Measurements from ENCODE around the gene PRKD1. TPM values are rescaled to one million over a fixed set of nuclear protein-coding genes. Genes with fewer than 3 reads are reported as not detected.
A peak's percentile ranks its signal among the peaks of the same experiment; 100 is the strongest.

PRKD1 gene
- total RNA-seq (3.3 and 4.3 TPM in 2 replicates), polyA plus RNA-seq (0.03 and 0.61 TPM in 2 replicates), polyA minus RNA-seq (0.43 TPM in 1 of 2 replicates, not detected in the other)
- total RNA-seq (2013), result 0.47 TPM

GRCh38 chr14:29927376-29928116 lies at the start of gene PRKD1:
Gene PRKD1 (minus strand): TSS chr14:29927847.
- peaks cover 0 to 7% (median 1%) of the 10 kb centered on the region in 3 donors for H3K9me3 ChIP-seq (ENCODE audit: control extremely low read depth in 1 of 3, control insufficient read depth in 2 of 3, insufficient read depth in 1 of 3, low read length in 2 of 3)
- H3K27me3 Mint-ChIP-seq, result peaks cover 31% of the 10 kb centered on the region
- no peaks in the 10 kb centered on the region for H3K36me3 ChIP-seq (replicated peaks in 1 of 2; ENCODE audit: control extremely low read depth in 1 of 2, control insufficient read depth in 1 of 2, extremely low read depth in 1 of 2, insufficient read depth in 2 of 2, low read length in 1 of 2)
- H3K9ac ChIP-seq (ENCODE audit: low read length), result peak within 1 kb of the TSS; percentile 14
- intact Hi-C loops (cut with micrococcal nuclease), result loop anchor here (1.0 to 10.0 kb wide), 4 partner anchors 69 to 380 kb away; no protein-coding TSS in a partner anchor
- H3K4me3 Mint-ChIP-seq, result peak within 1 kb of the TSS; percentile 91
- 7% methylated on average over 84 of the region's 91 CpGs for WGBS (ENCODE audit: insufficient coverage)
- no peak for TF ChIP-seq EZH2 (IDR thresholded peaks at IDR 0.05; ENCODE audit: borderline replicate concordance, insufficient read depth, low read depth, low read length, poor library complexity, severe bottlenecking)
- TF ChIP-seq, protein P1, sequence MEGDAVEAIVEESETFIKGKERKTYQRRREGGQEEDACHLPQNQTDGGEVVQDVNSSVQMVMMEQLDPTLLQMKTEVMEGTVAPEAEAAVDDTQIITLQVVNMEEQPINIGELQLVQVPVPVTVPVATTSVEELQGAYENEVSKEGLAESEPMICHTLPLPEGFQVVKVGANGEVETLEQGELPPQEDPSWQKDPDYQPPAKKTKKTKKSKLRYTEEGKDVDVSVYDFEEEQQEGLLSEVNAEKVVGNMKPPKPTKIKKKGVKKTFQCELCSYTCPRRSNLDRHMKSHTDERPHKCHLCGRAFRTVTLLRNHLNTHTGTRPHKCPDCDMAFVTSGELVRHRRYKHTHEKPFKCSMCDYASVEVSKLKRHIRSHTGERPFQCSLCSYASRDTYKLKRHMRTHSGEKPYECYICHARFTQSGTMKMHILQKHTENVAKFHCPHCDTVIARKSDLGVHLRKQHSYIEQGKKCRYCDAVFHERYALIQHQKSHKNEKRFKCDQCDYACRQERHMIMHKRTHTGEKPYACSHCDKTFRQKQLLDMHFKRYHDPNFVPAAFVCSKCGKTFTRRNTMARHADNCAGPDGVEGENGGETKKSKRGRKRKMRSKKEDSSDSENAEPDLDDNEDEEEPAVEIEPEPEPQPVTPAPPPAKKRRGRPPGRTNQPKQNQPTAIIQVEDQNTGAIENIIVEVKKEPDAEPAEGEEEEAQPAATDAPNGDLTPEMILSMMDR (IDR thresholded peaks at IDR 0.05), result peak; percentile 23
- H3K9me3 Mint-ChIP-seq (ENCODE audit: insufficient read depth), result no peaks in the 10 kb centered on the region
- H3K79me2 ChIP-seq (ENCODE audit: control insufficient read depth, insufficient read depth, low read length), result no peaks in the 10 kb centered on the region
- peak within 1 kb of the TSS; percentile 36 for H2AFZ ChIP-seq (ENCODE audit: insufficient read depth, low read depth, low read length, poor library complexity, severe bottlenecking)
- peaks cover 6 to 9% of the 10 kb centered on the region in 2 donors for H3K4me1 ChIP-seq (ENCODE audit: control insufficient read depth in 2 of 2, insufficient read depth in 2 of 2, low read length in 2 of 2)
- H3K4me3 ChIP-seq (ENCODE audit: control extremely low read depth in 1 of 5, extremely low read depth in 1 of 5, insufficient read depth in 1 of 5, low read depth in 2 of 5, low read length in 4 of 5), result peak within 1 kb of the TSS in 3 of 5 experiments; percentile 34 to 48 (median 43)
- ChIA-PET POLR2A (no interaction called here), CTCF (interaction anchor here (1.2 kb wide), 1 partner anchor 9 kb away, joined by 4 read pairs; no protein-coding TSS in a partner anchor)
- H4K20me1 ChIP-seq (ENCODE audit: control insufficient read depth, insufficient read depth, low read length, poor library complexity, severe bottlenecking), result no peaks in the 10 kb centered on the region
- H3K4me1 Mint-ChIP-seq, result peaks cover 10% of the 10 kb centered on the region
- H3K27ac Mint-ChIP-seq, result peak within 1 kb of the TSS; percentile 80
- no peak within 1 kb of the TSS for H3K27ac ChIP-seq (ENCODE audit: low read length in 2 of 2)
- peak; percentile 81 for ATAC-seq (ENCODE audit: low read depth)
- peak; percentile 30 for DNase-seq
- H3K27me3 ChIP-seq (replicated peaks in 1 of 4; ENCODE audit: control extremely low read depth in 1 of 4, control insufficient read depth in 3 of 4, insufficient read depth in 4 of 4, low read length in 3 of 4), result peaks cover 0 to 25% (median 9%) of the 10 kb centered on the region in 4 experiments
- H3K4me2 ChIP-seq (replicated peaks; ENCODE audit: low read depth, low read length, poor library complexity, severe bottlenecking), result peak within 1 kb of the TSS; percentile 69

DNA sequence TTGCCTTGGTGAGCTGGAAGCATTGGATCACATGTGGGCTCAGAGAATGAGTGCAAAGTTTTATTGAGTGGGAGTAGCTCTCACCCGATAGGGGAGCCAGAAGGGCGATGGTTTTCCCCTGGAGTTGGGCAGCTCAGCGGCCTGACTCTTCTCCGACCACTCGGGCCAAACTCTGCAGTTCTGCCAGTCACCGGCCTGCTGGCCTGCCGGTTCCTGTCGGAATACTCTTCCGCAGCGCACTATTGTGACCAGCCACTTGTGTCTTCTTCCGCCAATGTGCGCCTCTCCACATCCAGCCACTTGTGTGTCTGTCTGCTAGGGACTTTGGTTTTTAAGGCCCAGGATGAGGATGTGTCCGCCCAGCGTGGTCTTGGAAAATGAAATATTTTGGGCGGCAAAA lies 43.5 kb upstream of the PRKD1 start:
- Histone ChIP-seq H3K4me3 (ENCODE audit: control extremely low read depth in 1 of 5, extremely low read depth in 1 of 5, insufficient read depth in 1 of 5, low read depth in 2 of 5, low read length in 4 of 5) (no peak overlapping the region), H3K4me1 (ENCODE audit: control insufficient read depth in 2 of 2, insufficient read depth in 2 of 2, low read length in 2 of 2) (no peaks in the 10 kb centered on the region), H3K27ac (ENCODE audit: low read length in 2 of 2) (no peak overlapping the region), H3K9me3 (ENCODE audit: control extremely low read depth in 1 of 3, control insufficient read depth in 2 of 3, insufficient read depth in 1 of 3, low read length in 2 of 3) (peaks cover 0 to 20% (median 0%) of the 10 kb centered on the region in 3 donors), H3K79me2 (ENCODE audit: control insufficient read depth, insufficient read depth, low read length) (no peaks in the 10 kb centered on the region), H2AFZ (ENCODE audit: insufficient read depth, low read depth, low read length, poor library complexity, severe bottlenecking) (no peak overlapping the region), H3K4me2 (replicated peaks; ENCODE audit: low read depth, low read length, poor library complexity, severe bottlenecking) (no peak overlapping the region), H4K20me1 (ENCODE audit: control insufficient read depth, insufficient read depth, low read length, poor library complexity, severe bottlenecking) (no peaks in the 10 kb centered on the region), H3K27me3 (replicated peaks in 1 of 4; ENCODE audit: control extremely low read depth in 1 of 4, control insufficient read depth in 3 of 4, insufficient read depth in 4 of 4, low read length in 3 of 4) (no peaks in the 10 kb centered on the region), H3K36me3 (replicated peaks in 1 of 2; ENCODE audit: control extremely low read depth in 1 of 2, control insufficient read depth in 1 of 2, extremely low read depth in 1 of 2, insufficient read depth in 2 of 2, low read length in 1 of 2) (no peaks in the 10 kb centered on the region), H3K9ac (ENCODE audit: low read length) (no peak overlapping the region)
- Mint-ChIP-seq H3K27ac (no peak overlapping the region), H3K4me3 (no peak overlapping the region), H3K9me3 (ENCODE audit: insufficient read depth) (no peaks in the 10 kb centered on the region), H3K4me1 (no peaks in the 10 kb centered on the region), H3K27me3 (peaks cover 4% of the 10 kb centered on the region)
- TF ChIP-seq EZH2 (IDR thresholded peaks at IDR 0.05; ENCODE audit: borderline replicate concordance, insufficient read depth, low read depth, low read length, poor library complexity, severe bottlenecking), result no peak
- TF ChIP-seq, protein P1 (IDR thresholded peaks at IDR 0.05), result no peak
- POLR2A ChIA-PET, result no interaction called here
- ATAC-seq (ENCODE audit: low read depth) (no peak), DNase-seq (no peak)
- intact Hi-C loops (cut with micrococcal nuclease), result no loop called here
- CTCF ChIA-PET, result no interaction called here
- WGBS (ENCODE audit: insufficient coverage), result 93% methylated on average over 13 of the region's 15 CpGs
